Hematopoietic multipotent progenitor cell treated with erythropoietin and hydrocortisone succinate and interleukin-3 and kit ligand, for 15 days (in vitro differentiated cells): ENCODE data around the gene NSMF.

Experiments
- DNase-seq: peaks from one replicate; pipeline ENCODE4 v3.0.0-alpha.2; 2015; ENCODE audit warnings: low spot score

Gene NSMF

DNA sequence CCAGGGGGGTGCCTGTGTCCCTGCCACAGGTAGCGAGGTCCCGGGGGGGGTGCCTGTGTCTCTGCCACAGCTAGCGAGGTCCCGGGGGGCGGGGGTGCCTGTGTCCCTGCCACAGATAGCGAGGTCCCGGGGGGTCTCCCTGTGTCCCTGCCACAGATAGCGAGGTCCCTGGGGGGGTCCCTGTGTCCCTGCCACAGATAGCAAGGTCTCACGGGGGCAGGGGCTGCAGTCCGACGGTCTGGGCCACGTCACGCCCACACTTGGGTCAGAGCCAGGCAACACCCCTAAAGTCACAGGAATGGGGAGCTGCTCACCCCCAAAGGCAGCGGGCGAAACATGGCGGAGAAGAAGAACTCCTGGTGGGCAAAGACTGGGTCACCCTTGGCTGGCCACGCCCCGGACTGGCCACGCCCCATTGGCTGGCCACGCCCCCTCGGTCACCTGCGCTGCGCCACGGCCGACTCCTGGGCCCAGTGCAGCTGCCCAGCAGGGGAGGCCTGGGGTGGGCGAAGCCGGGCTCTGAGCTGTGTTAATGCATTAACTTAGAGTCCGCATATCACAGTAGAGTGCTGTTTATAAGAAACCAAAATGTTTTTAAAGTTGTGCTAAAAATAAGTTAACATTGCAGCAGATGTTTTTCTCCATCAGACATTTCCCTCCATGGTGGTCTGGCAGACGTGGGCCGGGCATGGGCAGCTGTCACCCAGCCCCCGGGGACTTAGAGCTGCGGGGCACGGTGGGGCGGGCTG, 29.0 kb downstream of the NSMF start:
- no peak for DNase-seq

DNA sequence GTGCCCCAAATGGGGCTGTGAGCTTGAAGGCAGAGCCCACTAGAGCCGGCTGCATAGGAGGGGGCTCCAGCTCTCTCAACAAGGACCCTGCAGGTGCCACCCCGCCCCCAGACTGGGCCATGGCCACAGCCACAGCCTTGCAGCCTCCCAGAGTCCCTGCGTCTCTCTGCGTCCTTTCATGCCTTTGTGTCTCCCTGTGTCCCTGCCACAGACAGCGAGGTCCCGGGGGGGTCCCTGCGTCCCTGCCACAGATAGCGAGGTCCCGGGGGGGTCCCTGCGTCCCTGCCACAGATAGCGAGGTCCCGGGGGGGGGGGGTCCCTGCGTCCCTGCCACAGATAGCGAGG, 29.6 kb downstream of the NSMF start:
- no peak for DNase-seq

DNA sequence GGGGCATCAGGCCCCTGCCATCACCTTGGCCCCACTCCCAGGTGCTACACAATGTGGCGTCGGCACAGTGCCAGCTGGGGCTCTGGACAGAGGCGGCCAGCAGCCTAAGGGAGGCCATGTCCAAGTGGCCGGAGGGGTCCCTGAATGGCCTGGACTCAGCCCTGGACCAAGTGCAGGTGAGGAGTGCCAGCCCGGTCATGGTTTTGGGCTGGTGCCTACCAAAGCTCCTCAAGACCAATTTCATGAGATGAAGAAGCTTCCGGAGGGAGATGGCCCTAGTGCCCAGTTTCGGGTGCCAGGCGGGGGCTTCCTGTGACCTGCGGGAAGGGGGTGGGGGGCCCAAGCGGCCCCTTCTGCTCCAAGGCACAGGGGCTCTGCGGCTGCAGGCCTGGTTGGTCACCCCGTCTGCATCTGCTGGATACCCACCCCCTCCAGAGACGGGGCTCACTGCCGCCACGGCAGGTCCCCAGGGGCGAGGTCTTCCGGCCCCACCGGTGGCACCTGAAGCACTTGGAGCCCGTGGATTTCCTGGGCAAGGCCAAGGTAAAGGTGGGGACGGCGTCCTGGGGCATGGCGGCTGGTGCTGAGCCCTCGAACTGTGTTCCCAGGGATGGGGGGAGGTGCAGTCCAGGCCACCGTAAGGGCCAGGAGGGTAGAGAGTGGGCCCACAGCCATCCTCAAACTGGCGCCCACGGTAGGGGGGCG, 30.1 kb downstream of the NSMF start:
- no peak for DNase-seq

DNA sequence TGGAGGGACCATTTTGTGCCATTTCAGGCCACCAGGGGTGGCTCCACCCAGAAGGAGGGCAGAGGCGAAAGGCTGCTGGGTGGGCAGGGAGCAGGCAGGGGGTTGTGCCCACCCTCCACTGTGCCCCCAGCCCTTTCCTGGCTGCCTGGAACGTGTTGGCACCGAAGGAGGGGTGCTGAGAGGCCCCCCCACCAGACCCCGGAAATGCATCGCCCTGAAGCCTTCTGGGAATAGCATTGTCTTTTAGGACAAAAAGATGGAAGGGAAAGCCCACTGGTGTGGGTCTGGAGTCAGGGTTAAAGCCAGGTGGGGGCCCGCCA, 30.9 kb downstream of the NSMF start:
- no peak for DNase-seq

DNA sequence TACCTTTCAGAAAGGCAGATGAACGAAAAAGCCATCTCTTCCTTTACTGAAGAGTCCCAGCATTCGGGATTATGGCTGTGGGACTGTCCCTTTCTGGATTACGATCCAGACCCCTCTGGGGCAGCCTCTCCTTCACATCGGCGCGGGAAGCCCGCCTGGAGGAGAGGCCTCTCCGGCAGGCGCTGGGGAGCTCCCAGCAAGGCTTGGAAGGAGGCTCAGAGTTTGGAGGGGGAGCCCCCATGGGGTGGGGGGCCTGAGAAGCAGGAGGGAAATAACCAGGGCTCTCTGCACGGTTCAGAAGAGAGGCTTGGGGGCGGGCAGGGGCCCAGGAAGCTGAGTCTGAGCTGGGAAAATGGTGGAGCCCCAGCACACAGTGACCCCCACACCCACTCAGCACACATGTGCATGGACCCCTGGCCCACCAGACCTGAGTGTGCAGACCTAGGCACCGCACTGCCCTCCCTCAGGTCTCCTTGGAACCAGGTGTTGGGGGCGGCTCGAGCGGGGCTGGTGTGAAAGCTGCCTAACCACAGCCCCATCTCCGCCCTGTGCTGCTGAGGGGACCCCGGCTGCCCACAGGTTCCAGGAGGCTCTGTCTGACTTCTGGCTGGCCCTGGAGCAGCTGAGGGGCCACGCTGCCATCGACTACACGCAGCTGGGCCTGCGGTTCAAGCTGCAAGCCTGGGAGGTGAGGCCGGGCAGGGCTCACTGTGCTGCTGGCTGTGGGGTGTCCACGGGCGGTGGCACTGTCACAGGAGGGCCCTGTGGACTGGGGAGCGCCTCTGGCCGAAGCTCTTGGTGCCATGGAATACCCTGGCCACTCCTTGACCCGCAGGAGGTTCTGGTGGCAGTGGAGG, 31.5 kb downstream of the NSMF start:
- no peak for DNase-seq

DNA sequence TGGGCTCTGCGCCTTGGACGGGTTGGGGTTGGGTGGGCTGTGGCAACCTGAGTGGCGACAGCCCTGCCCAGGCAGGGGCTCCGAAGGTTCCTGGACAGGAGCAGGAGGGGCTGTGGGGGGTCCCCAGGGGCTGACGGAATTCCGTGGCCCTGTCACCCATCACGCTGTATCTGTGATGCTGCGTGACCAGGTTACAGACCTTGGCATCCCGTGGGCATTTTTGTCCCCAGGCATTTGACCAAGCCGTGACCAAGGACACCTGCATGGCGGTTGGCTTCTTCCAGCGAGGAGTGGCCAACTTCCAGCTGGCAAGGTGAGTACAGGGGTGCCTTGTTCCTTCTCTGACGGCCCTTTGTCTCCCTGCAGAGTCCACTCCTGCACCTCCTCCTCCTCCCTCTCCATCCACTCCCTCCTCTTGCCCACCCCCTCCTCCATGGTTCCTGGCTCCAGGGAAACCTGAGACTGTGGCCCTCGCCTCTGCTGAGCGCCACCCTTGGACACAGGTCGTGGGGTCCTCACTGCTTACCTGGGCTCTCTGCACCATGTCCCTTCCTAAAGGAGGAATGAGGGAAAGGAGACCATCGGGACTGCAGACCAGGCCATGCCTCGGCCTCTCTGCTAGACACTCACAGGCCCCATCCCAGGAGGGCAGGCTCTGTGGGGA, 33.0 kb downstream of the NSMF start:
- no peak for DNase-seq

DNA sequence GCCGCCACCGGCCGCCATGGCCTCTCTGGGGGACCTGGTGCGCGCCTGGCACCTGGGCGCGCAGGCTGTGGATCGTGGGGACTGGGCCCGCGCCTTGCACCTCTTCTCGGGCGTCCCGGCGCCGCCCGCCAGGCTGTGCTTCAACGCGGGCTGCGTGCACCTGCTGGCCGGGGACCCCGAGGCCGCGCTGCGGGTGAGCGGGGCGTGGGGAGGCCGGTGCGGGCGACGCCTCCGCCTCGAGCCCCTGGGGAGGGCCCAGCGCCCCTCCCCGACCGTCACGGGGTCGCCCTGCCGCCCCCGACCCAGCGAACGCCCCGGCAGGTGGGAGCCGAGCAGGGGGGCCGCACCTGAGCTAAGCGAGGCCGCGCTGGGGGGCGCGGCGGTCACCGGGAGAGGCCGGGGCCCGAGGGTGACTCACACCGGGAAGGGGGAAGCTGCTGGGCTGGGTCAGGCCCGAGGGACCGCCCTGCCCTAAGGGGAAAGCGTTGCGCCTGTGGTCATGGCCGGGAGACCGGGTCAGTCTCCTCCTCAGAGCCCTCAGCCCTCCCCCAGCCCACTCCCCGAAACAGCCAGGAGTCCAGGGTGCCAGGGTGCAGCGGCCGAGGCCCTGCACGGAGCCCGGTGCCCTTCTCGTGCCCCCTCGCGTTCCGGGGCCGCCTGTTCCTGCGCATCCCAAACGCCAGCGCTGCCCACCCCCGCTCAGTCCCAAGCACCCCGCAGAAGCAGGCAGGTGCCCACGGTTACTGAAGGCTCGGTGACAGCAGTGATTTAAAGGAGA, 35.4 kb downstream of the NSMF start:
- no peak for DNase-seq

DNA sequence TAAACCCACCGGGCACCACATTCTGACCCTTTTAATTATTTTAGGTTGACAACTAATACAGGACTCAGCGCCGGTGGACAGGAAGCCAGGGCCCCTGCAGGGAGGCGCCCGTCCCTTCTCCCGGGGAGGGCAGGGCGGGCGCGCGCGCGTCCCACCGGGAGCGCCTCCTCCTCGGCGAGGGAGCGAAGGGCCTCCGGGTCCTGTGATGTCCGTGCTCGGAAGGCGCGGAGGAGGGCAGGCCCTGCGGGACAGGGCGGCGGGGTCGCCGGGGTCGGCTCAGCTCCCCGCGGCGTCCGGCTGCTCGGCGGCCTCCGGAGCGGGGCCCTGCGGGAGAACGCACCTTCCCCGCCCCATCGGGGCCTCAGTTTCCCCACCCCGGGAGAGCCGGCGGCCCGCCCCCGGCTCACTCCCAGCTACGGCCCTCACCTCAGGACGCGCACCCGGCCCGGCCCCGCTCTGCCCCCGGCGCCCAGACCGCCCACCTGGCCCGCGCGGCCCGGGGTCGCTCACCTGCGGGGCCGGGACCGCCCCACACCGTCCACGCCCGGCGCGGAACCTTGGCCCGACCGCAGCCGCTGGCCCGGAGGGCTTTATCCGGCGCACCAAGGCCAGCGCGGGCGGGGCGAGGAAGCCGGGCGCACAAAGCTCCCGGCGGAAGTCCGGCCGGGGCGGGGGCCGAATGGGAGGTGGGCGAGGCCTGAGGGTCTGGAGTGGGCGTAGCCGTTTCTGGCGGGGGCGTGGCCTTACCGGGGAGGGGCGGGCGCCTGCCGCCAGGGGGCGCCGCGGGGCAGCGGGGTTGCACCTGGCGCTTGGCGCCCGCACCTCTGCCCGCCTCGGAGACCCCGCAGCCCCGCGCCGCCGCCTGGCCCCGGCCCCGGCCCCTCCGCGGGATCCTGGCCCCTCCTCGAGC, 36.3 kb downstream of the NSMF start, which contains the start of the genes EXD3 and NOXA1:
Gene EXD3 (minus strand): TSS at position 559 of the 910 bp plus-strand sequence. CDS start 27,805 bp downstream, outside the sequence.
Gene NOXA1 (plus strand): TSS at position 790 of the 910 bp plus-strand sequence. CDS start 137 bp downstream, outside the sequence.
- peak; percentile 89 for DNase-seq

DNA sequence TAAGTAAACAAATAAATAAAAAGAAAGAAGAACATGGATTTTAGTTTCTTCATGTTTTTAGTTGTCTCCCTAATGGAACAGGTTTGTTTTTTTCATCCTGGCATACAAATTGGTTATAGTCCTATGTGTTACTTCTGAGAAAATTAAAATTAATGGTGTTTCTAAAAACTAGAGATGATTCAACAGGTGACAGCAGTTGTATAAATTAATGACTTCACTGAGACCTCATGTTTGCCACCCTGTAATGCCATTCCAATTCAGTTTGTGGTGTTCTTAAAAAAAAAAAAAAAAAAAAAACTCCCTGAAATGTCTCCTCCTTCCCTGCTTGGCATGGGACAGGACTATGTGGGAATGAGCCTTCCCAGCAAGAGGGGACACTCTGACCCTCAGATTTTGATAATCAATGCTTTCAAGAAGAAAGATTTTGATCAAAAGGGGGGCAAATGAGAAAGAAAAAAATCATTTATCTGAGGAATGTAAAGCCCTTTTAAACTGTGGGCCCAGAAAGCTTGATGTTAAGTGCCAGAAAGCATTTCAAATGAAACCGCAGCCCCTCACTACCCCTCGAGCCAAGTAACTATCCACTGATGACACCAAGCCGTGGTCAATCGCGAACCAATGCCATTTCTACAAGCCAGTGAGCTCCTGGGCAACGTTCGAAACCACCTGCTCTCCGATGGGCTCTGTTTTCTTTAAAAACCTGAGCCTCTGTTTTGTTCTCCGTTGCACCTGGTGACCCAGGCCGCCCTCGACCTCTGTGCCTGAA, 37.1 kb downstream of the NSMF start:
- peak; percentile 6 for DNase-seq

DNA sequence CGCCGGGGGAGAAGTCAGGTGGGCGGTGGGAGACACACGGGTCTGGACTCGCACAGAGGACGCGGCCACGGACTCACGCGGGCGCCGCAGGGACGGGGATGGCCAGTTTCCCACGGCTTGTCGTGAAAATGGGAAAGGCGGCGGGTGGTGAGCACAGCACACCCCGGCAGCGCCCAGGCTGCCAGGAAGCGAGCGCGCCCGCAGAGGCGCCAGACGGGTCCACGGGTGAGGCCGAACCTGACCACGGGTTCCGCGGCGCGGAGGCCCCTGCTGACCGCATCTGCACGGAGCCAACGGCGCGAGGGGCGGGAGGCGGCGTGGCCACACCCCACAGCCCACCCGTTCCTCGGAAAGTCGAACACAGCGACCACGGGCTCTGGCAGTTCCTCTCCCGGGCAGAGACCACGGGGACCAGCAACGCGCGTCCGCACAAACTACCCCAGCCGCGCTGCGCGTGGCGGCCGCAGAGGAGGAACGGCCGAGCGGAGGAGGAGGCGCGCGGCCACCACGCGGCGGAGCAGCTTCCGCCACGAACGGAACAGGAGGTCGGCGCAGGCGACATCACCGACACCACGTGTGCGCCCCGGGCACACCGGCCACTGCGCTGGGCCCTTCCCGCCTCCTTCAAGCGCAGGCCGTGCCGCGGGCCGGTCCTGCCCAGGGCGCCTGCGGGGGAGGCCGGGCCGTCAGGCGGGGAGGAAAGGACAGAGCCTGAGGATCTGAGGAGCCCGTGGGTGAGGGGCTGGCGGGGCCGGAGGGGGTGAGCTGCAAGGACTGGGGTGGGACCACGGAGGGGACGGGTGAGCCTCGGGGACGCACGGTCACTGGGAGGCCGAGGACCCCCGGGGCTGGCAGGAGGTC, 41.7 kb downstream of the NSMF start:
- DNase-seq: no peak

DNA sequence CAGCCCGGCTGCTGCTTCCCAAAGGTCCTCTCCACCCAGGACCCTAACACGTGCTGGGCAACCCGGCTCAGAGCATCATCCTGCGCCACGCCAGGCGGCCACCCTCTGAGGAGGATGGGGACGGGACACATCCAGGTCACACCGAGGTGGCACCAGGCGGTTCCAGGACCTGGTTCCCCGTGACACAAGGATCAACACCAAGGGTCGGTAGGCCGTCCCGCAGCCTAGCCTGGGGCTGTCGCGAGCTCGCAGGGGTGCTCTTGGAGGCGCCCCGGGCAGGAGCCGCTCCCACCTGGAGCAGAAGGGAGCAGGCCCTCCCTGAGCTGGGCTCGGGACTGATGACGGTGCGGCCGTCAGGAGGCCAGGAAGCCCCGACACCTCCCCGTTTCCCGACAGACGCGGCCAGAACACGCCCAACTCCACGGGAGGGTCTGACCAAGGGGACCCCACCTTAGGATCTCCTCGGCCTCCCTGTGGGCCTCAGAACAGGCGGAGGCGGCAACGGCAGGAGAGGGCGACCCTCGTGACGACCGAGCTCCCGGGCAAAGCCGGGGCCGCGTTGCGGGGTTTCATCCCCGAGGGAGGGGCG, 42.5 kb downstream of the NSMF start:
- no peak for DNase-seq

DNA sequence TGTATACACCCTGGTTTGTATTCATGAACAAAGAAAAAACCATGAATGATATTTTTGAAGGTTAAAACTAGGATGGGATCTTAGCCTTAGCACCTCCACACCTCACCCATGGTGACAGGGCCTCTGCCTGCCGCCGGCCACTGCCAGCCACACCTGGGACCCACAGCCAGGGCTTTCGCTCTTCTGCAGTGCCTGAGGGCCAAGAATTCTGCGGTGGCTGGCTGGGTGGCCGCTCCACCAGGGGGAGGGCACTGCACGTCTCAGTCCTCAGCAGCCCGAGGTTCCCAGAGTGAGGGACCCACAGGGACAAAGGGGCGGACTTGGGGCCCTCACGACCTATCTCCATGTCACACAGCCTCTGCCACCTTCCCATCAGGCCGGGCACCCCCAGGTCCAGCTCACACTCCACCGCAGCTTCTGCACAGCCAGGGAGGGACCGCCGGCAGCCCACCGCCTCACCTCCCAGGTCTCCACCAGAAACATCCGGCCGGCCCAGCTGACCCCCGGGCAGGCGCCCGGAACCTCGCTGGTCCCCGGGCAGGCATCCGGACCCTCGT, 43.0 kb downstream of the NSMF start:
- DNase-seq: no peak

DNA sequence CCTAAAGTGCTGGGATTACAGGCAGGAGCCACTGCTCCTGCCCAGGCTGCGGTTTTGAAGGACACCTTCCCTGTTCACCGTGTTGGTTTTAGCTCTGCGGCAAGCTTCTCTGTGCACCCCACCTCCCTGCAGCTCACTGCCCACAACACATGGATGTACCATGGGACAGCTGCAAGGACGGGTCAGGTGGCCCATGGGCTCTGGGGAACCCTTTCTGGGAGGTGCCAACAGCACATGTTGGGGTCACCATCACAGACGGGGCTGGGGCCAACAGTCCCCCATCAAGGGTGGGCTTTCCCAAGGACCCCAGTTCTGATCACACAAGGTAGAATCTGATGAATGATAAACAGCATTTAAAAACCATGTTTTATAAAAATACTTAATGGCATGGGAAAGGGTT, 43.7 kb downstream of the NSMF start:
- DNase-seq: no peak

DNA sequence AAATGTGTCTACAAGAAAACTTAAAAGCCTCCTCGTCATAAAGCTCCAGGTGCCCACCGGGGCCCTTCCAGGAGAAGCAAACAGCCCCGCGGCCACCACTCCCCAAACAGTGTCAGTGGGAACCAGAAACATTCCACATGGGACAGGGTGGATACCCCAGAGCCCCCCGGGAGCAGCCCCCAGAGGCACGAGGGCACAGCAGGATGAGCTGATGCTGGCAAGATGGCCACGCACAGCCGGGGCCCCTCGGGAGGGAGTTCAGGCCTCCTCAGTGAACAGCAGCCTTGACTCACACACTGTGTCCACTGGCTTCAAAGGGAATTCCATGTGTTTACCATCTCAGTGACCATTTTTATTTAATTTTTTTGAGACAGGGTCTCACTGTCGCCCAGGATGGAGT, 46.7 kb downstream of the NSMF start:
- no peak for DNase-seq

DNA sequence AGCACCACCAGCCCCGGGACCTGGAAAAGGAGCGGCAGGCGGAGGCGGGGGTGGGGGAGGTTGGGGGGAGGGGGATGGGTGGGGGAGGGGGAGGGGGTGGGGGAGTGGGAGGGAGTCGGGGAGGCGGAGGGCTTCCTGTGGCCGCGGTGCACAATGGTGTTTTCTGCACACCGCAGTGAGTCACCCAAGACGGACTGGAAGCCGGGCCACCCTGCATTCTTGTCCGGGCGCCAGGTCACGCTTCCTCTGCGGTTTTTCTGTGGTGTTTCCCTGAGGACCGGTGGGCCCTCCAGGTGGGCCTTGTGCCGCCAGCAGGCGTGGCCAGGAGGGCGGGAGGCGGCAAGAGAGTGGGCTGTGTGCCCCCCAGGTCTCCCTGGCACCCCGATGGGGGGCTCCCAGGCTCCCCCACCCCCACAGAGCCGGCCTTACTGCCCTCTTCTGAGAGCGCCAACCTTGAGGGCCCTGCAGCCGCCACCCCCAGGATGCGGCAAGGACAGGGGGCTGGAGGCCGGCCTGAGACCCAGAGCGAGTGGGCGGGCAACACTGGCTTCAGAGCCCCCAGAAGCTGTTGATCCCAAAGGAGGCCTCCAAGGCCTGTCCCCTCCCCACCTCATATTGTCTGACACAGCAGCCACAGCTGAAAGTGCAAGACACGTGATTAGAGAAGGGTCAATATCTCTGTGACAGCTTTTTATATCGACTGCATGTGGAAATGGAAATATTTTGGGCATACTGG, 47.3 kb downstream of the NSMF start:
- no peak for DNase-seq

DNA sequence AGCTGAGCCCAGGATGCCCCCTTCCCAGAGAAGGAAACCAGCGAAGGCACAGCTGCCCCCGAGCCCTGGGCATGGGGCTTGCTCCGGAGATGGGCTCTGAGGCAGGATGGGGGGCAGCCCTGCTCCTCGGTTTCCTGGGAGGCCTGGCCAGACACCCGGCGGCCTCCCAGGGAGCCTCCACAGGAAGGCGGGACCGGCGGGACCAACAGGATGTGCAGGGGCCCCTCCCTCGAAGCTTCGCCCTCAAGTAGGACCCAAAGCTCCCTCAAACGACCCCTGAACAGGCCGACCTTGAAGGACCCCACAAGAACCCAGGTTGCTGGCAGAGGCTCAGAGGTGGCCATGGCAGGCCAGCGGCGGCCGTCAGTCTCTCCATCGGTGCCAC, 47.9 kb downstream of the NSMF start:
- no peak for DNase-seq

DNA sequence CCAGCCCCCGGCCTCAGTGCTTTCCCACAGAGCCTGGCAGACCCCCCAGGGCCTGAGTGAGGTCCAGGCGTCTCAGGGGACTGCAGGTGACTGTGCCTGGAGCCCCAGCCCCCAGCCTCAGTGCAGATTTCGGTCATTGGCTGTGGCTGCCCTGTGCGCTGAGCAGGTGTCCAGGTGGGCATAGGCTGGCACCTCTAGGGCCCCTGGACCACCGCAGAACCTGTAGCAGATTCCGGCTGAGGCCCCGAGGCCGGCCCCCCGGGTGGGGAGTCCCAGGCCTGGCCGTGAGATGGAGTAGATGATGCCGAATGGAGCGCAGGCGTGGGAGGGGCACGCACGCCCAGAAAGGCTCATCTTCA, 48.3 kb downstream of the NSMF start:
- DNase-seq: no peak
